MM.1S (cell line): Measurements from ENCODE around the gene CEP128.

Source experiments
- CTCF ChIP-seq: fragments of 300-600 bp; sonication (generic); IDR thresholded peaks from 2 replicates; pipeline ENCODE4 v1.5.1; 2016; ENCODE audit warnings: antibody characterized with exemption, low read length, mixed read lengths
- EZH2phosphoT487 ChIP-seq: fragments of 300-600 bp; sonication (generic); IDR thresholded peaks from 2 replicates; pipeline ENCODE4 v1.6.1; 2018; ENCODE audit warnings: antibody characterized with exemption, low read length

- TF ChIP-seq CTCF: no peak
- no peak for TF ChIP-seq EZH2phosphoT487
Observed at GRCh38 chr14:80809663-80810062, 131.9 kb downstream of the CEP128 start.
